Cardiac fibroblast (primary cell): ENCODE data around the gene XK.
A peak's percentile ranks its signal among the peaks of the same experiment; 100 is the strongest.
"Not testable (repeated sequence)": the region's sequence is repeated elsewhere in the genome, so short reads cannot be mapped to it uniquely, and the experiment has no call there.

Experiments used
- DNase-seq, 2 donors: peaks; one replicate each; pipeline versions ENCODE4 v3.0.0 to v3.0.0-alpha.2; 2010; ENCODE audit warnings: low read depth in 2 of 2
- H3K4me3 ChIP-seq, 2 donors: replicated peaks in 1 of 2; 1 replicate in 1 of 2; 2 replicates in 1 of 2; pipeline ENCODE4 v1.5.1; 2011; ENCODE audit warnings: low read depth in 2 of 2, low read length in 2 of 2, mild to moderate bottlenecking in 2 of 2, moderate library complexity in 1 of 2
- TF ChIP-seq, protein P1 (sequence below): IDR thresholded peaks from one replicate; pipeline ENCODE4 v1.5.1; 2011; ENCODE audit warnings: low read depth, mild to moderate bottlenecking, low read length, inconsistent platforms

XK gene

DNA sequence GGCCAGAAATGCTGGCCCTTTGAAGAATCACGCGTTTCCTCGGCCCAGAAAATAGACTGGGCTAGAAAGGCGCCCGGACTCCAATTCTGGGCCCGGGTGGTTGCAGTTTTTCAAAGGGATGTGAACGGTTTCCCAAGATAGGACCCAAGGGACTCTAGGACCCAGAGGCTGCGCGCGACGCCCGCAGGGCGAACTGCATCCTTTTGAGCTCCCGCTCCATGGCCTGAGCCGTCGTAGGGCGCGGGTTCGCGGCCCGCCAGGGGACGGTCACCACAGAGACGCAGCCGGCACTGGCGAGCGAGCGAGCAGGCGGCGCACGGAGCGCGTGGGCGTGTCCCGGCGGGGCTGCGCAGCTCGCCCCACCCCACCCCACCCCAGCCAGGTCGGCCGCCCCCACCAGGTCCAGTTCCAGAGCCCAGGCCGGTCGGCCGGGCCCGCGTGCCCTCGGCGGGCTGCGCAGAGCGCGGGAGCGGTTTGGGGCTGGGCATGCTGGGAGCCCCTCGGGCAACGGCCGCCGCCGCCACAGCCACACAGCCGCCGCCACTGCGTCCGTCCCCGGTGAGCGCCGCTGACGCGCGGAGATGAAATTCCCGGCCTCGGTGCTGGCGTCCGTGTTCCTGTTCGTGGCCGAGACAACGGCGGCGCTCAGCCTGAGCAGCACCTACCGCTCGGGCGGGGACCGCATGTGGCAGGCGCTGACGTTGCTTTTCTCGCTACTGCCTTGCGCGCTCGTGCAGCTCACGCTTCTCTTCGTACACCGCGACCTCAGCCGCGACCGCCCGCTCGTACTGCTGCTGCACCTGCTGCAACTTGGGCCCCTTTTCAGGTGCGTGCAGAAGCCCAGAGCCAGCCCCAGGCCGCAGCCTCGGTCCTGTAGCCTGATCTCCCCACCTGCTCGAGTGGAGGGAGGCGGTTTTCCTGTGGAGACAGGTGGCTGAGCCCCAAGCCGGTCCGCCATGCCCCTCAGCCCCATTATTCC lies at the start of gene XK:
TSS of gene XK (plus strand) at position 411 of the 979 bp plus-strand sequence. CDS start at position 582, 171 bp downstream.
- TF ChIP-seq, protein P1, sequence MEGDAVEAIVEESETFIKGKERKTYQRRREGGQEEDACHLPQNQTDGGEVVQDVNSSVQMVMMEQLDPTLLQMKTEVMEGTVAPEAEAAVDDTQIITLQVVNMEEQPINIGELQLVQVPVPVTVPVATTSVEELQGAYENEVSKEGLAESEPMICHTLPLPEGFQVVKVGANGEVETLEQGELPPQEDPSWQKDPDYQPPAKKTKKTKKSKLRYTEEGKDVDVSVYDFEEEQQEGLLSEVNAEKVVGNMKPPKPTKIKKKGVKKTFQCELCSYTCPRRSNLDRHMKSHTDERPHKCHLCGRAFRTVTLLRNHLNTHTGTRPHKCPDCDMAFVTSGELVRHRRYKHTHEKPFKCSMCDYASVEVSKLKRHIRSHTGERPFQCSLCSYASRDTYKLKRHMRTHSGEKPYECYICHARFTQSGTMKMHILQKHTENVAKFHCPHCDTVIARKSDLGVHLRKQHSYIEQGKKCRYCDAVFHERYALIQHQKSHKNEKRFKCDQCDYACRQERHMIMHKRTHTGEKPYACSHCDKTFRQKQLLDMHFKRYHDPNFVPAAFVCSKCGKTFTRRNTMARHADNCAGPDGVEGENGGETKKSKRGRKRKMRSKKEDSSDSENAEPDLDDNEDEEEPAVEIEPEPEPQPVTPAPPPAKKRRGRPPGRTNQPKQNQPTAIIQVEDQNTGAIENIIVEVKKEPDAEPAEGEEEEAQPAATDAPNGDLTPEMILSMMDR, result no peak
- peak within 1 kb of the TSS; percentile 37 to 52 for H3K4me3 ChIP-seq
- peak; percentile 5 to 19 for DNase-seq

GRCh38 chrX:37638047-37638446 lies 47.5 kb upstream of the XK start:
- TF ChIP-seq, protein P1, result no peak
- no peak for DNase-seq
- H3K4me3 ChIP-seq, result no peak overlapping the region

GRCh38 chrX:37640142-37640541 lies 45.4 kb upstream of the XK start:
- no peak for DNase-seq
- no peak overlapping the region for H3K4me3 ChIP-seq
- TF ChIP-seq, protein P1, result no peak

- H3K4me3 ChIP-seq, result no peak overlapping the region
- no peak for DNase-seq
- TF ChIP-seq, protein P1, result no peak
These were observed 43.7 kb upstream of the XK start for GRCh38 chrX:37641859-37642258.

GRCh38 chrX:37644381-37645305 lies 40.9 kb upstream of the XK start:
- DNase-seq, result no peak
- no peak overlapping the region for H3K4me3 ChIP-seq
- TF ChIP-seq, protein P1, result no peak

- TF ChIP-seq, protein P1, result no peak
These were observed 39.3 kb upstream of the XK start for GRCh38 chrX:37646254-37646653.

GRCh38 chrX:37650879-37651278 lies 34.7 kb upstream of the XK start:
- not testable (repeated sequence) for DNase-seq, H3K4me3 ChIP-seq

More at GRCh38 chrX:37646254-37646653, 39.3 kb upstream of the XK start:
- H3K4me3 ChIP-seq, result no peak overlapping the region
- DNase-seq, result no peak
